ENCODE data around the gene HNRNPH1.
"Not testable (repeated sequence)": the region's sequence is repeated elsewhere in the genome, so short reads cannot be mapped to it uniquely, and the experiment has no call there.

DNA sequence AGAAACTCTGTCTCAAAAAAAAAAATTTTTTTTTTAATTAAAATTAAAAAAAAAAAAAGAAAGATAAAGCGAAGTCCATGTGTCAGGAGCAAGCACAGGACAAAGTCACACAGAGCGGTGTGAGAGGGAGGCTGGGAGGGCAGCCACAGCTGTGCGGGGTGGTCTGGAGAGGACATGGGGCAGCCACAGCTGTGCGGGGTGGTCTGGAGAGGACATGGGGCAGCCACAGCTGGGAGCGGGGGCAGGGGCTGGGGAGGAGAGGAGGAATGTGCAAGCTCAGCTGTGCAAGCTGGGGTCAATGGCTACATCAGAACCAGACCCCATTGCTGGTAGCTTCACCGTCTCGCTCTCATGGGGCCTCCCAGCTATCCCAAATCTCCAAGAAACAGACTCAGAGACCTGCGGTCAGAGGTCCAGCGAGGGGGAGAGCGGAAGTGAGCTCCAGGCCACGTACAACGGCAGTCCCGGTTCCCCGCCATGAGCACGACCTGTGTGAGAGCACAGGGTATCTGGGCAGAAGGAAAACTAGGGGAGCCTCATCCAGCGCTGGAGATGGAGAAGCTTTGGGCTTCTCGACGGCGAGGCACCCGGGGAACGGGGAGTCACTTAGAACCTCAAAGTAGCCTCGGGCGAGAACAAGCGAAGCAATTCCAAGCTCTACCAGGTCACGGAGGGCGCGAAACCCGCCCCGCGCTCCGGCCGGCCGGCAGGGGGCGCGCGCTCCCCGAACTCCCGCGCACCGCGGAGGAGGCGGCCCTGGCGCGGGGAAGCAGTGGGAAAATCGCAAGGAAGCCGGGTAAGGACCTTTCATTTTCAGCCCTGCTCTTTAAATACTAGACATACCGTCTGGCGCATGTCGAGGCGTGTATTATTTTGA lies 34.1 kb upstream of the HNRNPH1 start:
- TF ChIP-seq, protein P1, sequence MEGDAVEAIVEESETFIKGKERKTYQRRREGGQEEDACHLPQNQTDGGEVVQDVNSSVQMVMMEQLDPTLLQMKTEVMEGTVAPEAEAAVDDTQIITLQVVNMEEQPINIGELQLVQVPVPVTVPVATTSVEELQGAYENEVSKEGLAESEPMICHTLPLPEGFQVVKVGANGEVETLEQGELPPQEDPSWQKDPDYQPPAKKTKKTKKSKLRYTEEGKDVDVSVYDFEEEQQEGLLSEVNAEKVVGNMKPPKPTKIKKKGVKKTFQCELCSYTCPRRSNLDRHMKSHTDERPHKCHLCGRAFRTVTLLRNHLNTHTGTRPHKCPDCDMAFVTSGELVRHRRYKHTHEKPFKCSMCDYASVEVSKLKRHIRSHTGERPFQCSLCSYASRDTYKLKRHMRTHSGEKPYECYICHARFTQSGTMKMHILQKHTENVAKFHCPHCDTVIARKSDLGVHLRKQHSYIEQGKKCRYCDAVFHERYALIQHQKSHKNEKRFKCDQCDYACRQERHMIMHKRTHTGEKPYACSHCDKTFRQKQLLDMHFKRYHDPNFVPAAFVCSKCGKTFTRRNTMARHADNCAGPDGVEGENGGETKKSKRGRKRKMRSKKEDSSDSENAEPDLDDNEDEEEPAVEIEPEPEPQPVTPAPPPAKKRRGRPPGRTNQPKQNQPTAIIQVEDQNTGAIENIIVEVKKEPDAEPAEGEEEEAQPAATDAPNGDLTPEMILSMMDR (conservative IDR thresholded peaks at IDR 0.05; ENCODE audit: low read depth in 2 of 2): not testable (repeated sequence)
- TF ChIP-seq EZH2 (IDR thresholded peaks at IDR 0.05; ENCODE audit: low read depth, unreplicated experiment); POLR2AphosphoS5 (IDR thresholded peaks at IDR 0.05; ENCODE audit: low read depth); EZH2phosphoT487 (IDR thresholded peaks at IDR 0.05; ENCODE audit: unreplicated experiment); JUNB (IDR thresholded peaks at IDR 0.05; ENCODE audit: unreplicated experiment); CREB1 (CRISPR knock-in tag; IDR thresholded peaks at IDR 0.05; ENCODE audit: low read depth); ZNF114 (CRISPR knock-in tag; IDR thresholded peaks at IDR 0.05): not testable (repeated sequence)
- TF ChIP-seq, protein P2, sequence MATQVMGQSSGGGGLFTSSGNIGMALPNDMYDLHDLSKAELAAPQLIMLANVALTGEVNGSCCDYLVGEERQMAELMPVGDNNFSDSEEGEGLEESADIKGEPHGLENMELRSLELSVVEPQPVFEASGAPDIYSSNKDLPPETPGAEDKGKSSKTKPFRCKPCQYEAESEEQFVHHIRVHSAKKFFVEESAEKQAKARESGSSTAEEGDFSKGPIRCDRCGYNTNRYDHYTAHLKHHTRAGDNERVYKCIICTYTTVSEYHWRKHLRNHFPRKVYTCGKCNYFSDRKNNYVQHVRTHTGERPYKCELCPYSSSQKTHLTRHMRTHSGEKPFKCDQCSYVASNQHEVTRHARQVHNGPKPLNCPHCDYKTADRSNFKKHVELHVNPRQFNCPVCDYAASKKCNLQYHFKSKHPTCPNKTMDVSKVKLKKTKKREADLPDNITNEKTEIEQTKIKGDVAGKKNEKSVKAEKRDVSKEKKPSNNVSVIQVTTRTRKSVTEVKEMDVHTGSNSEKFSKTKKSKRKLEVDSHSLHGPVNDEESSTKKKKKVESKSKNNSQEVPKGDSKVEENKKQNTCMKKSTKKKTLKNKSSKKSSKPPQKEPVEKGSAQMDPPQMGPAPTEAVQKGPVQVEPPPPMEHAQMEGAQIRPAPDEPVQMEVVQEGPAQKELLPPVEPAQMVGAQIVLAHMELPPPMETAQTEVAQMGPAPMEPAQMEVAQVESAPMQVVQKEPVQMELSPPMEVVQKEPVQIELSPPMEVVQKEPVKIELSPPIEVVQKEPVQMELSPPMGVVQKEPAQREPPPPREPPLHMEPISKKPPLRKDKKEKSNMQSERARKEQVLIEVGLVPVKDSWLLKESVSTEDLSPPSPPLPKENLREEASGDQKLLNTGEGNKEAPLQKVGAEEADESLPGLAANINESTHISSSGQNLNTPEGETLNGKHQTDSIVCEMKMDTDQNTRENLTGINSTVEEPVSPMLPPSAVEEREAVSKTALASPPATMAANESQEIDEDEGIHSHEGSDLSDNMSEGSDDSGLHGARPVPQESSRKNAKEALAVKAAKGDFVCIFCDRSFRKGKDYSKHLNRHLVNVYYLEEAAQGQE (IDR thresholded peaks at IDR 0.05; ENCODE audit: unreplicated experiment): not testable (repeated sequence)
- TF ChIP-seq, protein P3, sequence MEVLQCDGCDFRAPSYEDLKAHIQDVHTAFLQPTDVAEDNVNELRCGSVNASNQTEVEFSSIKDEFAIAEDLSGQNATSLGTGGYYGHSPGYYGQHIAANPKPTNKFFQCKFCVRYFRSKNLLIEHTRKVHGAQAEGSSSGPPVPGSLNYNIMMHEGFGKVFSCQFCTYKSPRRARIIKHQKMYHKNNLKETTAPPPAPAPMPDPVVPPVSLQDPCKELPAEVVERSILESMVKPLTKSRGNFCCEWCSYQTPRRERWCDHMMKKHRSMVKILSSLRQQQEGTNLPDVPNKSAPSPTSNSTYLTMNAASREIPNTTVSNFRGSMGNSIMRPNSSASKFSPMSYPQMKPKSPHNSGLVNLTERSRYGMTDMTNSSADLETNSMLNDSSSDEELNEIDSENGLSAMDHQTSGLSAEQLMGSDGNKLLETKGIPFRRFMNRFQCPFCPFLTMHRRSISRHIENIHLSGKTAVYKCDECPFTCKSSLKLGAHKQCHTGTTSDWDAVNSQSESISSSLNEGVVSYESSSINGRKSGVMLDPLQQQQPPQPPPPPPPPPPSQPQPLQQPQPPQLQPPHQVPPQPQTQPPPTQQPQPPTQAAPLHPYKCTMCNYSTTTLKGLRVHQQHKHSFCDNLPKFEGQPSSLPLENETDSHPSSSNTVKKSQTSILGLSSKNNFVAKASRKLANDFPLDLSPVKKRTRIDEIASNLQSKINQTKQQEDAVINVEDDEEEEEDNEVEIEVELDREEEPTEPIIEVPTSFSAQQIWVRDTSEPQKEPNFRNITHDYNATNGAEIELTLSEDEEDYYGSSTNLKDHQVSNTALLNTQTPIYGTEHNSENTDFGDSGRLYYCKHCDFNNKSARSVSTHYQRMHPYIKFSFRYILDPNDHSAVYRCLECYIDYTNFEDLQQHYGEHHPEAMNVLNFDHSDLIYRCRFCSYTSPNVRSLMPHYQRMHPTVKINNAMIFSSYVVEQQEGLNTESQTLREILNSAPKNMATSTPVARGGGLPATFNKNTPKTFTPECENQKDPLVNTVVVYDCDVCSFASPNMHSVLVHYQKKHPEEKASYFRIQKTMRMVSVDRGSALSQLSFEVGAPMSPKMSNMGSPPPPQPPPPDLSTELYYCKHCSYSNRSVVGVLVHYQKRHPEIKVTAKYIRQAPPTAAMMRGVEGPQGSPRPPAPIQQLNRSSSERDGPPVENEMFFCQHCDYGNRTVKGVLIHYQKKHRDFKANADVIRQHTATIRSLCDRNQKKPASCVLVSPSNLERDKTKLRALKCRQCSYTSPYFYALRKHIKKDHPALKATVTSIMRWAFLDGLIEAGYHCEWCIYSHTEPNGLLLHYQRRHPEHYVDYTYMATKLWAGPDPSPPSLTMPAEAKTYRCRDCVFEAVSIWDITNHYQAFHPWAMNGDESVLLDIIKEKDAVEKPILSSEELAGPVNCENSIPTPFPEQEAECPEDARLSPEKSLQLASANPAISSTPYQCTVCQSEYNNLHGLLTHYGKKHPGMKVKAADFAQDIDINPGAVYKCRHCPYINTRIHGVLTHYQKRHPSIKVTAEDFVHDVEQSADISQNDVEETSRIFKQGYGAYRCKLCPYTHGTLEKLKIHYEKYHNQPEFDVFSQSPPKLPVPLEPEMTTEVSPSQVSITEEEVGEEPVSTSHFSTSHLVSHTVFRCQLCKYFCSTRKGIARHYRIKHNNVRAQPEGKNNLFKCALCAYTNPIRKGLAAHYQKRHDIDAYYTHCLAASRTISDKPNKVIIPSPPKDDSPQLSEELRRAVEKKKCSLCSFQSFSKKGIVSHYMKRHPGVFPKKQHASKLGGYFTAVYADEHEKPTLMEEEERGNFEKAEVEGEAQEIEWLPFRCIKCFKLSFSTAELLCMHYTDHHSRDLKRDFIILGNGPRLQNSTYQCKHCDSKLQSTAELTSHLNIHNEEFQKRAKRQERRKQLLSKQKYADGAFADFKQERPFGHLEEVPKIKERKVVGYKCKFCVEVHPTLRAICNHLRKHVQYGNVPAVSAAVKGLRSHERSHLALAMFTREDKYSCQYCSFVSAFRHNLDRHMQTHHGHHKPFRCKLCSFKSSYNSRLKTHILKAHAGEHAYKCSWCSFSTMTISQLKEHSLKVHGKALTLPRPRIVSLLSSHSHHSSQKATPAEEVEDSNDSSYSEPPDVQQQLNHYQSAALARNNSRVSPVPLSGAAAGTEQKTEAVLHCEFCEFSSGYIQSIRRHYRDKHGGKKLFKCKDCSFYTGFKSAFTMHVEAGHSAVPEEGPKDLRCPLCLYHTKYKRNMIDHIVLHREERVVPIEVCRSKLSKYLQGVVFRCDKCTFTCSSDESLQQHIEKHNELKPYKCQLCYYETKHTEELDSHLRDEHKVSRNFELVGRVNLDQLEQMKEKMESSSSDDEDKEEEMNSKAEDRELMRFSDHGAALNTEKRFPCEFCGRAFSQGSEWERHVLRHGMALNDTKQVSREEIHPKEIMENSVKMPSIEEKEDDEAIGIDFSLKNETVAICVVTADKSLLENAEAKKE (CRISPR knock-in tag; IDR thresholded peaks at IDR 0.05): not testable (repeated sequence)
- TF ChIP-seq, protein P4, sequence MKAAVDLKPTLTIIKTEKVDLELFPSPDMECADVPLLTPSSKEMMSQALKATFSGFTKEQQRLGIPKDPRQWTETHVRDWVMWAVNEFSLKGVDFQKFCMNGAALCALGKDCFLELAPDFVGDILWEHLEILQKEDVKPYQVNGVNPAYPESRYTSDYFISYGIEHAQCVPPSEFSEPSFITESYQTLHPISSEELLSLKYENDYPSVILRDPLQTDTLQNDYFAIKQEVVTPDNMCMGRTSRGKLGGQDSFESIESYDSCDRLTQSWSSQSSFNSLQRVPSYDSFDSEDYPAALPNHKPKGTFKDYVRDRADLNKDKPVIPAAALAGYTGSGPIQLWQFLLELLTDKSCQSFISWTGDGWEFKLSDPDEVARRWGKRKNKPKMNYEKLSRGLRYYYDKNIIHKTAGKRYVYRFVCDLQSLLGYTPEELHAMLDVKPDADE (IDR thresholded peaks at IDR 0.05): not testable (repeated sequence)

All from GM23338 (cell line).